ENCODE data around the gene UNC13B.

The UNC13B gene

DNA sequence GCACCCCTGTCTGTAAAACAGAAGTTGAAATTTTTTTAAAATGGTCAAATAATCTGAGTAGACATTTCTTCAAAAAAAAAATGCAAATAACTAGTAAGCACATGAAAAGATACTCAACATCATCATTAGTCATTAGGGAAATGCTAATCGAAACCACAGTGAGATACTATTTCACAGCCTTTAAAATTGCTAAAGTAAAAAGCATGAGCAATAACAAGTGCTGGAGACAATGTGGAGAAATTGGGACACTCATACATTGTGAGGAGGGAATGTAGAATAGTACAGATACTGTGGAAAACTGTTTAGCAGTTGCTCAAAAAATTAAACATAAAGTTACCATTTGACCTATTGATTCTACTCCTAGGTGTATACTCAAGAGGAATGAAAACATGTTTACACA, 269.7 kb downstream of the UNC13B start:
- DNase-seq (ENCODE audit: low read depth) = no peak

DNA sequence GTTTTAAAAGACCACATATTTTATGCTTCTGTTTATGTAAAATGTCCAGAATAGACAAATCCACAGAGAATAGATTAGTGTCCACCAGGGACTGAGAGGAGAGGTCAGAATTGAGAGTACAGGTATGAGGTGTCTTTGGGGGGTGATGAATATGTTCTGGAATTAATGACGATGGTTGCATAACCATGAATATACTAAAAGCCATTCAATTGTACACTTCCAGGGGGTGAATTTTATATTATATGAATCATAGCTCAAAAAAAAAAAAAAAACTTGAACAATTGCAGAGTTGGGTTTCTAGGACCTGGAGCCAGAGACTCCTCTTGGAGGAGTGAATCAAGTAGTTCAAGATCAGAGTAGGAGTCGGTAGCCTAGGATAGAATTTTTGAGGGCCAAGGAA, 270.3 kb downstream of the UNC13B start:
- DNase-seq (ENCODE audit: low read depth) = no peak

DNA sequence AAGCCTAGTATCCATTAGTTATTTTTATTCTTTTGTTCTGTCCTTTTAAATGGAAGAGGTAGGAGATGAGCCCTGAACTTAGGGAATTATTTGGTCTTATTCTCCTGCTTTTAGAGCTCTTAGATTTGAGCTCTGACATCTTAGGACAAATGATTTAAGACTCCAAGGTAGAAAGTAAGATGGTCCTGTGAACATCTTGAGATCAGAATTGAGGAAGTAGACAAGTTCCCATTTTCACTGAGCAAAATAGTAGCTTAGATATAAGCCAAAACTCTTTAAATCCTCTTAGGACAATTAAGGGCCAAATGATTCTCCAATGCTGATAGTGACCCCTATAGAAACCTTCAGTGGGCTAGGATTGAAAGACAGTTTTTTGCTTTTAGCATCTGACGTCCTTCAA, 275.1 kb downstream of the UNC13B start:
- no peak for DNase-seq (ENCODE audit: low read depth)

DNA sequence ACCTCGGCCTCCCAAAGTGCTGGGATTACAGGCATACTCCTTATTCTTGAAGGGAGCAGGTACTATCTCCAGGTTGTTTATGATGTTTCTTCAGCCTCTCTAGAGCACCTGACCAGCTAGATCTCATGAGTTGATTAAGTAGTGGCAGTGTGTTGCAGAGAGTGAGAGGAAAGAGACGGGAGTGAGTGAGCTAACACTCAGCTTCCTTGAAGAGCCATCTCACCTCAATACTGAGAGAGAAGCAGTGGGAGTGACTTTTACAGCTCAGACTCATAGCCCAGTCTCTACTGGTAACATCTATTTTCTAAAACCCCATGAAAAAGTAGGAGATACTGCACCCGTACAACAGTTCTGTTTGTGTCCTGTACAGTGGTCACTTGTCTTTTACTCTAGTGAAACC, 284.2 kb downstream of the UNC13B start:
- DNase-seq (ENCODE audit: low read depth) = no peak

DNA sequence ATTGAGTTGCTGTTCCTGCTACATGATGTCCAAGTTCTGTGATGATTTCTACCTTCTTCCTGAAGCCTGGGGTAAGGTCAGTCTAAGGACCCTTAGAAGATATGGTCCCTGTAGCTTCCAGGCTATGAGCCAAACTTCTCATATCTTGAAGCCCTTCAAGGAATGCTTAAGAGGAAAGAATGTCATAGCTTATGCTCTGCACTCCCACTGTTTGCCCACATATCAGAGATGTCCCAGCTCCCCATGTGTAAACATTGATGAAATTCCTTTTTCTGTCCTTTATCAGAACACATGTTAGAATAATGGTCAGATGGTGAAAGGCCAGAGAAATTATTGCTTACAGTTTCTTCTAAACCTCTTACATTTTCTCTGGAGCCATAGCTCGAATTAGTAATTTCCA, 286.7 kb downstream of the UNC13B start:
- no peak for DNase-seq (ENCODE audit: low read depth)

DNA sequence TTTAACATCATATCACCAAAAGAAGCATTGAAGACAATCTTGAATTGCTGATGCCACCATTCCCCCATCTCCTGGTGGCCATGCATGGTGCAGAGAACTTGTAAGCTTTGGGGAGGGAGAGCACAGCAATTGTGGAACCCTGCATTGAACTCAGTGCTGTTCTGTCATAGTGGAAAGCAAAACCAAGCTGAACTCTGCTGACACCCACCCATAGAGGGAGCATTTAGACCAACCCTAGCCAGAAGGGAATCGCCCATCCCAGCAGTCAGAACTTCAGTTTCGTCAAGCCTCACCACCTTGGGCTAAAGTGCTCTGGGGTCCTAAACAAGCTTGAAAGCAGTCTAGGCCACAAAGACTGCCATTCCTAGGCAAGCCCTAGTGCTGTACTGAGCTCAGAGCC, 290.7 kb downstream of the UNC13B start:
- no peak for DNase-seq (ENCODE audit: low read depth)

DNA sequence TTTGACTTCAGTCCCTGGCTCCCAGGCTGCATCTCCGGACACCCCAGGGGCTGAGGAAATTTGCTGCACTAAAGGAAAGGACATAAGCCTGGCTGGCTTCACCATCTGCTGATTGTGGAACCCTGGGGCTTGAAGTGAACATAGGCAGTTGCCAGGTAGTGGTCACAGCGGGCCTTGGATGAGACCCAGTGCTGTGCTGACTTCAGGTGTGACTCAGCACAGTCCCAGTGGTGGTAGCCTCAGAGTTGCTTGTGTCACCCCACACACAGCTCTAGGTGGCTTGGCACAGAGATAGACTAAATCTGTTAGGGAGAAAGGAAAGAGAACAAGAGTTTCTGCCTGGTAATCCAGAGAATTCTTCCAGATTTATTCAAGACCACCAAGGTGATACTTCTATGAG, 292.0 kb downstream of the UNC13B start:
- DNase-seq (ENCODE audit: low read depth) = no peak
